Measurements from ENCODE around the gene SLC45A1.

Gene SLC45A1

DNA sequence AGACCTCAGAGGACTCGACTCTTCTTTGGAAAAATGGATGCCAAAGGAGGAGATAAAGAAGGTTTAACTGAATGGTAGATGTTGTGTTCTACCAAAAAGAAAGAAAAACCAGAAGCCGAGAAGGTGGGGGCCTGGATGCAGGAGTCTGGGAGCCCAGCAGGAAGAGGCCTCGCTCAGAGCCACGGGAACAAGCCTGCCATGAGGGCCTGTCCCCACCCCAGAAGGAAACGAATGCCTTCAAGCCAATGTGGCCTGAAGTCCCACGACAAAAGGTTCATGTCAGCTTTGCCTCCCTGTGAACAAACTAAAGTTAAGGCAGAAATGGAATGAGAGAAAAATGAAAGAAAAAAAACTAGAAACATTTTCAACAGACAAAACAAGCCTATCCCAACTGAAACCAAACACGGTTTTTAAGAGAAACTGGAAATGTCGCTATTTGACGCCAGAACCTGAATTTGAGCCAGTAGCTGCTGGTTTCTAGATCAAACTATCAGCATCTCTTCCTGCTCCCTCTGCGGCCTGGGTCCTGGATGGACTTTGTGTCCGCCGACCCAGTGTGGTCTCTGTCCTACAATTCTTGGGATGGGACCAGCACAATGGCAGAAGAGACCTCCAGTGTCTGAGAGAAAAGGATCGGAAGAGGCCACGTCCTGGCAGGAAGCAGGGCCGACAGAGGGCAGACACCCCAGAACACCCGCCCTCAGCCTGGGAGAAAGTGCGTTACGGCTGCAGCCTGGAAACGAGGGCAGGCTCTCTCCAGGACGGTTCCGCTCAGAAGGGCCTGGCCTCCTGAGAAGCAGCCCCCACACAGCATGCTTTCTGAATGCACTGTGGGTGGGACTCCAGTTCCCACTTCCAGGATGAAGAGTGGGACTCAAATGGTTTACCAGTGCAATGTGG is 35.2 kb downstream of the SLC45A1 start:
- no peak for DNase-seq (ENCODE audit: low spot score)

DNA sequence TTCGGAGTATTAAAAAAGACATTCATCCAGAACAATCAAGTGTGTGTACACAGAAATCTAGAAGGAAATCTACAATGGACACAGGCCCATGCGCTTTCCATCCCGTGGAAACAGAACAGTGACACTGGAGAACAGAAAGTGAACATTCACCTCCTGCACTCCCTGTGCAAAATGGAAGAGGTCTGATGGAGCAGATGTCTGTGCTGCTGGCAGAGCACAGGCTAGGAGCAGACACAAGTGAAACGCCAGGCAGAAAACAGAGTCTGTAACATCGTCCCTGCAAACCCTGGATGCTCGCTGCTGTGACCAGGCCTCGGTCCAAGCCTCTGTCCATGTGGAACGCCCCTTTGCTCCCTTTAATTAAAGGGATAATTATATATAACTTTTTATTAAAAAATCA is 36.1 kb downstream of the SLC45A1 start:
- DNase-seq (ENCODE audit: low spot score) = no peak

DNA sequence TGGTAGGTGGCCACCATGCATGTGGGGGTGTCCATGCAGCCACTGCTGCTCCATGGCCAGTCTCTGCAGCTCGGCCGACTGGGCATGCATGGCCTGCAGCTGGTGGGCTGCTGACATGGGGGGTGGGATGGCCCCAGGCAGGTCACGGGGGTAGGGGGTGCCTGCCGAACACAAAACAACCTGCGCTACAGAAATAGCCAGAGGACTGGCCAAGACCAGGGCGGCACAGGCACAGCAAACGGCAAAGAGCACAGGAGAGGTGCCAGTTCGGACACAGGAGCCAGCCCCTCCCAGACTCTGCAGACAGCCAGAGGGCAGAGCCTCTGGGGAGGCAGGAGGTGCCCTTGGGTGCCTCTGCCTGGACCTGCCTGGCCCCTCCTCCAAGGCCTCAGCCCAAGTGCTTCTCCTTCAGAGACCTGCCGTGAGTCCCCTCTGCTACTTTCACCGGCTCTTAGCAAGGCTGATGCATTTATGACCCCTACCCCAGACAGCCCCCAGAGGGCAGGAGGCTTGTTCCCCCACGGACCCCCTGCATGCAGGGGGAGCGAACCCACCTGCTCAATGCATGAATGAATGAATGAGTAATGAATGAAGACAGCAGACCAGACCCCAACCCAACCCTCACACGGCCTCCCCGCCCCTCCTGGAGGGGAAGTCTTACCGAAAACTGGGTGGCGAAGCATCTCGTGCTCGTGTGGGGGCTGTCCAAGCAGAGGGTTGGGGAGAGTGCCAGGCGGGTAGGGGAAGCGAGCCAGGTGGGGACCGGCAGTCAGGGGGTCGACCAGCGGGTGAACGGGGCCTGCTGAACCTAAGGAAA is 37.7 kb downstream of the SLC45A1 start:
- DNase-seq (ENCODE audit: low spot score) = no peak

DNA sequence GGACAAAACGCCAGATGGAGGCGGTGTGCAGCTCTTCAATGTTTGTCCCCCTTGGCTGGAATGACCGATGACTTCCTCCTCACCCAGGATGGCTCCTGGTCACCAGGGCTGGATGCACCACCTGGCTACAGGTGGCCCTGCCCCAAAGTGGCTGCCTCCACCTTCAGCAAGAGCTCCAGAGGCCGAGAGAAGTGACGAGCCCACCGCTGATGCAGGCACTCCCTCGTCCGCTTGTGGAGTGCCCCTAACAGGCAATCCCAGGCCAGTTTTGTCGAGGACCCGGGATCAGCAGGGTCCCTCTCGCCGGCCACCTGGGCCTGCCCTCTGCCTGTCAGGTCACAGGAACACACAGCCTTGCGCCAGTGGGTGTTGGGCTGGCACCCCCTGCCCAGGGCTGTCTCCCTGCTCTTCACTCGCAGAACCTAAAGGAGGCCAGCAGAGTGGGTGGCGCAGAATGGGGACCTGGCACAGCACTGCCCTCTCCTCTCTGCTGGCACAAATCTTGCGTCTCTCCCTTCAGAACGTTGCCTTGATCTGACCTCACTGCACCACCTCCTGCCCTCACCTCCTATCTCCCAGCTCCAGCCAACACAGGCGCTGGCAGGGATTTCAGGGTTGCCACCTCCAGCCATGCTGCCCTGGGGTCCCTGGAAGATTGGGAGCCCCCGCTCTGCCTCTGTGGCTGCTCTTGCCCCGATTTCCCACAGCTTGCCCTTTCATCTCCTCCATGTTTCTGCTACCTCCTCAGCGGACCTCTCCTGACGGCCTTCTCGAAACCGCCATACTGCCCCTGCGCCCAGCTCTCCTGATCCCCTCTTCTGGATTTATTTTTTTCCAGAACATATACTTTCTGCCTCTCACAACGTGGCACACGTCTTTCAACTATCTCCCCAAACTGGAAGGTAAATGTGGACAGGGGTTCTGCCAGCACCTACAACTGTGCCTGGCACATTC is 38.6 kb downstream of the SLC45A1 start:
- no peak for DNase-seq (ENCODE audit: low spot score)

DNA sequence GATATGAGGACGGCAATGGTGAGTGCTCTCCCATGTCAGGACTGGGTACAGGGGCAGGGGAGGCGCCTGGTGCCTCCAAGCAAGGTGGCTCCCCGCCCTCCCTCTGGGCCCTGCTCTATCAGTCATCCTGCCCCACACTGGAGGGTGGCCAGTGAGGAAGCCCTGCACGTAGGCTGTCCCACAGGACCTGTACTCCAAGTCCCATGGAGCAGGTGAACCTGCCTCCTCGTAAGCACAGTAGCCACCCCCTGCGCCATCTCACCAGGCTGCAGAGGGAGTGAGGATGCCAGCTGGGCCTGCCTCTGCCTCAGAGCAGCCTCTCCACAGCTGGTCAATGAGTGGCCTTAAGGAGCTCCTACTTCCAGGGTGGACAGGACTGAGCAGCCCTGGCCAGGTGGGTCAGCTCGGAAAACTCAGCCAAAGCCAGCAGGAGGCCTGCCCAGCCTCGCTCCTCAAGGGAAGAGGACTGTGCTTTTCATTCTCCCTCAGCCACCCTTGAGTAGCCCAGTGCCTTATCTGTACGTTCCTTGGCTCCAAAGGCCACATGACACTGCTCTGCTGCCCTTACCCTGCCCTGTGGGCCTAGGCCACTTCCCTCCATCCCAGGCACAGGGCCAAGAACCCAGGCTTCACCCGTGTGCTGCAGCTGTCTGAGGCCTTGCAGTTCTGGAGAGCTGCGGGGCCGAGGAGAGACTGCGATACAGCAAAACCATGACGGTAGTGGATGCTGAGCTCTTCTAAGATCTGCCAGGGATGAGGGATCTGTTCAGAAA is 39.6 kb downstream of the SLC45A1 start:
- no peak for DNase-seq (ENCODE audit: low spot score)

DNA sequence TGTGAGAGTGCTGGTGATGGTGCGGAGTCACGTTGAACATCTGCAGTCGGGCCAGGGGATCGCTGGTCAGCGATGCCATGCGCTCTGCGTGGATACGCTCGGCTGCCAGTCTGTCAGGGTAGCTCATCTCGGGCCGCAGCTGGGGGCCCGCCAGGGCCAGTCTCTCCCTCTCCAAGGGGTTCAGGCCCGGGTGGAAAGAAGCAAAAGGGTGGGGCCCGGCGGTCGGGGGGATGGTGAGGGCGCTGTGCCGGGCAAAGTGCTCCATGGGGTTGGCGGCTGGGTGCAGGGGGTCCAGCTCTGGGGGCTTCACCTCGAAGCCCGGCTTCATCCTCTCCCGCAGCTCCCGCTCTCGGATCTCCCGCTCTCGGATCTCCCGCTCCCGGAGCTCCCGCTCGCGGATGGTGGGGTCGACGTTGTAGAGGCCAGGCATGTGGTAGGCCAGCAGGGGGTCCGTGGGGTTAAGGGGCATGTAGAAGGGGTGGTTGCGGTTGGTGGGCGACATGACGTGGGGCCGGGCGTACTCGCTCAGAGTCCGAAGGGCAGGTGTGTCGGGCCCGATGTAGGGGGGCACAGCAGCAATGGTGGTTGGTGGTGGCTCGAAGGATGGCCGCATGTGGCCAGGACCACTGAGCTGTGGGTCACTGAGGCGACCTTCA is 40.5 kb downstream of the SLC45A1 start:
- no peak for DNase-seq (ENCODE audit: low spot score)

DNA sequence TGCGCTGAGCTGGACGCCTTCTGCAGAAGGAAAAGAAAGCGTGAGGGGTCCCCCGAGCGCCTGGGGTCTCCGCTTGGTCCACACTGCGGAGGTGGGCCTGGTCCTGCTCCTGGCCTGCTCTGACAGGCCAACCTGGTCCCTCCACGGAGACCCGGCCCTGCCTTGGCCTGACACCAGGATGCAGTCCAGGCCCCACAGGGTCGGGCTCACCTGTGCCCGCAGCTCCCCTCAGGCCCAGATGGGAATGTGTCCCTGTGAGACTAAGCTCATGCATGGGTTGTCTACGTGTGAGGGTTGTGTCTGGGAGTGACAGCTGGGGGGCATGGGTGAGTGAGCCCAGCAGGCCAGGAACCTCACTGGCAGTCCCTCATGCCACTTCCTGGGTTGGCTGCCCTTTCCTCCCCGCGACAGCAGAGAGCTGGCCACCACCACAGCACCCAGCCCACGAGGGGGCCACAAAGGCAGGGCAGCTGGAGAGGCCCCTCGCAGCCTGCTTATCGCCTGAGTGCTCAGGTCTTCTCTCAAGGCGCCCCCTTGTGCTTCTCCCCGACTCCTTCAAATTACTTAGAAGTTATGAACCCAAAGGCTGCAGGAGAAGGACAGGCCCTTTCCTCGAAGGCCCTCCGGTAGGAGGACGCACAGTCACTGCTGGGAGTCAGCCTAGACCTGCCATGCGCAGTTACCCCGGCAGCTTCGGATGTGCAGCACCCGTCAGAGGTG is 41.1 kb downstream of the SLC45A1 start:
- DNase-seq (ENCODE audit: low spot score) = no peak

DNA sequence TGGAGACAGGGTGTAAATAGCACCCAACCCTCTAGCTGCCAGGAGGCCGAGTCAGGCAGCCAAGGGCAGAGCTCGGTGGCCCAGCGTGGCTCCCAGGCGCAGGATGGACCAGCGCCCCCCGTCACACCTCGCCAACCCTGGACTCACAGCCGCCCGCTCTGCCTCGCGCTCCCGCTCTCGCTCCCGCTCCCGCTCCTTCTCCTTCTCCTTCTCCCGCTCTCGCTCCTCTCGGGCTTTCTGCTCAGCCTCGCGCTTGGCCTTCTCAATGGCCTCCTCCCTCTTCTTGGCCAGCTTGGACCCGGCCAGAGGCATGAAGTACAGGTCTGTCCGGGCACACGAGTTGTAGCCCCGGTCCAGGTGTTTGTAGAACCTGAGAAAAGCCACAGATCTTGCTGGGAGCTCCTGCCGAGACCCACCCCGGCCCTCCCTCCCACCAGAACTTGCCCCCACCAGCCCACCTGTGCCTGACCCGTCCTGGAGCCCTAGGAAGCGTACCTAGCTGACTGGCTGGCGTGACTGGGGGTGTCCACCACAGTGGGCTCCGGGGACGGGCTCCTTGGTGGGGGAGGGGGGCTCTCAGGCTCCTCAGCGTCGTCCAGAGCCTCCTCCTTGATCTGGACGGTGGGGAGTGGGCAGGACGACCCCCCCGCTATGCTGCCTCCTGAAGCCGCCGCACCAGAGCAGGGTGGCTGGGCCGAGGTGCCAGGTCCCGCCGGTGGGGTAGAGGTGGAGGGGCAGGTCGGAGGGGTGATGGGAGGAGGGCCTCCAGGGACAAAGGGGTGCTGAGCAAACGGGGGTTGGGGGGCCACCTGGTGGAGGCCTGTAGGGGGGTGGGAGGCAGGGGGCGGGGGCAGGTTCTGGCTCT is 41.9 kb downstream of the SLC45A1 start:
- no peak for DNase-seq (ENCODE audit: low spot score)

DNA sequence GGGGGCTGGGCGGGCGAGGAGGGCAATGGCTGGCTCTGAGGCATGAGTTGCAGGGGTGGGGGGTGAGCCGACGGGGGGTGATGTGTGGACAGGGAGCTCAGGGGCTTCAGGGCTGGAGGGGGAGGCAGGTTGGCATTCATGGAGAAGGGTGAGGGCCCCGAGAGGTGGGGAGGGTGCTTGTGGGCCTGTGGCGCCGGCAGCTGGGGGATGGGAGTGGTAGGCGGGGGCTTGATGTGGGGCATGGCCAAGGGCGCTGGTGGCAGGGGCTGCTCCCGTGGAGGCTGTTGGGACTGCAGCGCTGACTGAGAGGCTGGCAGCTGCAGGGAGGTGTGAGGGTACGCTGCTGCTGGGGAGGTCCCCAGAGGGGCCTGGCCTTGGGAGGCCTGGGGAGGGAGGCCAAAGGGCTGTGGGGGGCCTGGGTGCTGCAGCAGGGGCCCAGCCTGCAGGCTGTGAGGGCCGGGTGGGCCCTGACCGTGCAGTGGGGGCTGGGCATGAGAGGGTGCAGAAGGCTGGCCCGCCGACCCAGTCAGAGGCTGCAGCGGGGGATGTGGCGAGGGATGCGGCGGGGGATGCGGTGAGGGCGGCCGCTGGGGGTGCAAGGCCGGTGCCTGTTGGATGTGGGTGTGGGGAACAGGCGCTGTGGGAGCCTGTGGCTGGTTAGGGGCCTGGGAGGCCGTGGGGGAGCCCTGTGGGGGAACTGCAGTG is 42.7 kb downstream of the SLC45A1 start:
- no peak for DNase-seq (ENCODE audit: low spot score)

DNA sequence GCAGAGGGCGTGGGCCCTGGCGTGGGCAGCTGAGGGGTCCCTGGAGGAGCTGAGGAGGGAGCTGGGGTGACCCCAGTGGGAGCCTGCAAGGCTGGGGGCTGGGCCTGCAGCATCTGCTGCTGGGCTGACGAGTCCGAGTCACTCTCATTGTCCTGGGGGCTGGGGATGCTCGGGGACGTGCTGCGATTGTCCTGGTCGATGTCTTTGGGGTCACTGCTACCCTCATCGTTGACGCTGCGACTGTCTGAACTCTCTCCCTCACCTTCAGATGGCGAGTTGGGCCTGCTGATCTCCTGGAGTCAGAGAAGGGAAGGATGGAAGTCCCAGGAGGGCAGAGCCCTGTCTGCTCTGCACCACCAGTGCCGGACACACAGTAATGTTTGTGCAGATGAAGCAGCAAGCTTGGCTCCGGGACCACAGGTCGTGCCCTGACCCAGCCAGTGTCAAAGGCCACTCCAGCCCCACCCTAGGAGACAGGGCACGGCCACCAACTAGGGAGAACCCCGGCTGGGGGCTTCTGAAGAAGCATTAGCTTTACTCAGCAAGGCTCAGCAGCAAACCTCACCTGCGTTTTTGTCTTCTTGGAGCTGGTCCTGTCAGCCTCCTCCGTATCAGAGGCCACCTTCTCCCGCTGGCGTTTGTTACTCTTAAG is 43.4 kb downstream of the SLC45A1 start:
- DNase-seq (ENCODE audit: low spot score) = no peak

DNA sequence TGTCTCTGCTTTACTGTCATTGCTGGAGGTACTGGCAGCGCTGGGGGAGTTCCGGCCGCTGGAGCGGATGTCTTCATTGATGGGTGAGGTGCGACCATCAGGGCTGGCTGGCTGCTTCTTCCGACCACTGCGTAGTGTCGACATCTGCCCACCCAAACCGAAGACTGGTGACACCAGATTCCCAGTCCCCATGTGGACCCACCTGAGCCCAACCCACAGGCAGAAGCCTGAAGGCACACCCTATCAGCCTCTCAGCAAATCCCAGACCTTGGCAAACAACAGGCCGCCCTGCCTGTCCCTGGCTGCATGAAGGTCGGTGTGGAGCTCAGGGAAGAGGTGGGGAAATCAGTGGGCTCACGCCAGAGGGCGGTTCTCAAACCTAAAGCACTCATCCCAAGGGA is 44.8 kb downstream of the SLC45A1 start:
- no peak for DNase-seq (ENCODE audit: low spot score)

DNA sequence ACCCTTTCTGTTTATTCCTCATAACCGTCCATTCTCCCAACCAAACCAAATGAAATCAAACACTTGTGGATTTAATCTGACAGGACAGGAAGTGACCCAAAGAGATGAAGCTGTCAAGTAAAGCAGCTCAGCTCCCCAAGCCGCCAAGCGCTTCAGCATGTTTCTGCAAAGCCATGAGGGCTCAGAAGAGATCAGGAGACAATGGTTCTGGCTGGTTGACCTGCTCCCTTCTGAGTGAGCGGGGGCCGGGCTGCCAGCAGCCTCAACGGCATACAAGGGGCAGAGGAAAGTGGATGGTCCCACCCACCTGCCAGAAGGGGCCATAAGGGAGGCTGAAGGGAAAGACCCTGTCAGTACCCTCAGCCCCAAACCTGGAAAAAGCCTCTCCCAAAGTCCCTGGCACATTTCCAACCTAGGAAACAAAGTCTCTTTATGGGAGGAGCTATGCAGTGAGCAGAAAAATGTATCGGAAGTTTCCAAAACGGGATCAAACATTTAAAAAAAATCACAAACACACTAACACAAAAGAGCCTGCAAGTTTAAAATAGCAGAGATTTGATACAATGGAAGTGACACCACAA is 45.4 kb downstream of the SLC45A1 start:
- no peak for DNase-seq (ENCODE audit: low spot score)

DNA sequence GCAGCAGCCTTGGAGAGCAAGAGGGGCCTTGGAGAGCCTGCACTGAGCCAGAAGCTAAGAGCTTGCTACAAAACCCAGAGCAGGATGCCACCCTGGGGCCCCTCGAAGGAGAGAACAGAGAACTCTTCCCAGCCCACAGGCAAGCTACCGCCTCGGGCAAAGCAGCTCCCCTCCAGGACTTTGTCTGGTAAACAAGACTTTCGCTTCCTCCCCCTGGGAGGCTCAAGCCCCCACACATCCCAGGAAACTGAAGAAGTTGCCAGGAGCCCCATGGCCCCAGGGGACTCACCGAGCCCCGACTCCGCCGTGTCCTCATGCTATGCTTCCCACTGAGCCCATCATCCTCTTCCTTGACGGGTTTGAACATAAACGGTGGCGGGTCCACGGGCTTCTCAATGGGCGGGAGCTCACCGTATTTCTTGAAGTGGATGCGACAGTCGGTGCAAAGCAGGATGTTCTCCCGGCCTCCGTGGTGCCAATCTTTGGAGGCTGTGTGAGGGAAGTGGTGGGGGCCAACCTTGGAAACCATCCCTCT is 45.9 kb downstream of the SLC45A1 start:
- DNase-seq (ENCODE audit: low spot score) = no peak

DNA sequence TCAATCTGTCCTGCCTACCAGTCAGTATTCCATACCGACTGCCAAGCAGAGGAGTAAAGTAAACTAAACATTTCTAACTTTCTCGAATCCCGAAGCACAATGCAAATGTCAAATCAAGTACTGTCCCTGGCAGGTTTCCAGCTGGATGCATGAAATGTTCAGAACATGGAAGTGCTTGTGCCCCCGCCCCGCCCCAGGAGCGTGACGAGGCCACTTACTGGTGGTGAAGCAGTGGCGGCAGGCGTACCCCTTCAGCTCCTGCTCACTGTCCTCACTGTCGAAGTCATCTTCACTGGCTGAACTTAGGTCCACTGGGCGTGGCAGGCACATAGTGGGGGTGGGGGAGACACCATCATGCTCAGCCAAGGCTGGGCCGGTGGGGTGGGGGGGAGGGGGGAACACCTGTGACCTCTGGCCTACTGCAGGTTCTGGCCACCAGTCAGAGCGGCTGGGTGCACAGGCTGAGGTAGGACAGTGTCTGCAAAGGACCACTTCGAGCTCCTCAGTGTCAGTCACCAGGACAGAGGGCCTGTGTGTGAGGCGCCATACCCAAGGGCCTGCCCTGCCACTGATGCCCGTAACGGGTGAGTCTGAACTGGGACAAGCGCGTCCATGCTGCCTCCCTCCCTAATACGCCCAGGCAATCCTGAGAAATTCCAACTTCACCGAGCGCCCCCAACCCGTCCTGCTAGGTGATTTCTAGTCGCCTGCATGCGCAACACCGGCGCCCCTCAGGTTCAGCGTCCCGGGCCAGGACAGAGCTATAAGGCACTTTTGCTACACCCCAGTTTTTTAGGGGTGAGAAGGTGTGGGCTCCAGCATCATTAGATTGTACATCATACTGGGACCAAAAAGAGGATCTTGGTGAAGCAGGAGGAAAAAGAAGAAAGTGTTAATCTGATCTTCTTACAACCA is 46.9 kb downstream of the SLC45A1 start:
- DNase-seq (ENCODE audit: low spot score) = no peak

DNA sequence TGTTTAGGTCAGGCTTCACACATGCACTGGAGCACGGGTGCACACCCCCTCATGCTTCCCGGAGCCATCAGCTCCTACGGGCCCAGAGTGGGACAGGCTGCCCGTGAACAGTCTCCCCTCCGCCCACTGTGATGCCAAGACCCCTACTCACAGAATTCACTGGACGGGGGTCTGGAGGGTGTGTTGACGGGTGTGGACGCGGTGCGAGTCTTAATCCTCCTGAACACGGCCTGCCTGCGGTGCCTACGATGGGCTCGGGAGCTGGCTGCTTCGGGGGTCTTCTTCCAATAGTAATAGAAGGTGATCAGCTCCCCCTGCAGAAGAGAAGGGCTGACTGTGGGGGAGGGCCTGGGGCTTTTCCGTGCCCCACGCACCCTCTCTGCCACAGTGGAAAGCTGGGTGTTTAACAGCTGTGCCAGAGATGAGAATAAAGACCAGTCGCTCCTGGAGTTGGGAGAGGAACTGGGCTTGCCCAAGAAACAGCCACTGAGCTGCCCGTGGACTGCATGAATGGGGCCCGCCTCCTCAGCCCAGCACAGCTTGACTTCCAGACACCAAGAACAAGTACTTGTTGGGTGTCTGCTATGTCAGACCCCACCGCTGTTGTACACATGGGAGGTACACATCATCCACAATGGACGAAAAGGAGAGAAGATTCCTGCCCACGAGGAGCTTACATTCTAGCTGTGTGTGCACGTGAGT is 47.9 kb downstream of the SLC45A1 start:
- no peak for DNase-seq (ENCODE audit: low spot score)
